ENCODE measurements around the gene CEP128.
A peak's percentile ranks its signal among the peaks of the same experiment; 100 is the strongest.

CEP128 gene

DNA sequence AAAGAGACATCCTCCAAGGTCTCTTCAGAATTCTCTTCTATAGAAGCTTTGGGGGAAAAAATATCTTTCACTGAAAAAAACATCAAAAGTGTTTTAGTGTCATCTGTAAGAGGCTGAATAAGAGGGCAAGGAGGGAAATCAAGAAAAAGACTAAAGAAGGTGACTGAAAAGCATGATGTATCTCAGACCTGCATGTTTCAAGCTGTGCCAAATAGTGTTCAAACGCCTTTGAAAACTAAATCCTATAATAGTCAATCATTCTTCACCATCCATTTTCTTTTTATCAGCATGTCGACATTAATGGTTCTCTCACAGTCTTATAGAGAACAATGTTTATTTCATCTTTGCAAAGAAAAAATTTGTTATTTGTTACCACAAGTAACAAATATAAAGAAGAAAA is 94.5 kb downstream of the CEP128 start:
- intact Hi-C loops (cut with DNase I; ENCODE audit: low total_unique reads): no loop called here
- no peaks in the 10 kb centered on the region for H3K9me3 ChIP-seq
- TF ChIP-seq, protein P1, sequence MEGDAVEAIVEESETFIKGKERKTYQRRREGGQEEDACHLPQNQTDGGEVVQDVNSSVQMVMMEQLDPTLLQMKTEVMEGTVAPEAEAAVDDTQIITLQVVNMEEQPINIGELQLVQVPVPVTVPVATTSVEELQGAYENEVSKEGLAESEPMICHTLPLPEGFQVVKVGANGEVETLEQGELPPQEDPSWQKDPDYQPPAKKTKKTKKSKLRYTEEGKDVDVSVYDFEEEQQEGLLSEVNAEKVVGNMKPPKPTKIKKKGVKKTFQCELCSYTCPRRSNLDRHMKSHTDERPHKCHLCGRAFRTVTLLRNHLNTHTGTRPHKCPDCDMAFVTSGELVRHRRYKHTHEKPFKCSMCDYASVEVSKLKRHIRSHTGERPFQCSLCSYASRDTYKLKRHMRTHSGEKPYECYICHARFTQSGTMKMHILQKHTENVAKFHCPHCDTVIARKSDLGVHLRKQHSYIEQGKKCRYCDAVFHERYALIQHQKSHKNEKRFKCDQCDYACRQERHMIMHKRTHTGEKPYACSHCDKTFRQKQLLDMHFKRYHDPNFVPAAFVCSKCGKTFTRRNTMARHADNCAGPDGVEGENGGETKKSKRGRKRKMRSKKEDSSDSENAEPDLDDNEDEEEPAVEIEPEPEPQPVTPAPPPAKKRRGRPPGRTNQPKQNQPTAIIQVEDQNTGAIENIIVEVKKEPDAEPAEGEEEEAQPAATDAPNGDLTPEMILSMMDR (IDR thresholded peaks at IDR 0.05): no peak
- no peak overlapping the region for H3K4me3 ChIP-seq
- H3K27me3 ChIP-seq: no peaks in the 10 kb centered on the region
- no peak for DNase-seq
- H3K4me1 ChIP-seq: peaks cover 0 to 32% (median 4%) of the 10 kb centered on the region in 4 donors
- no peak overlapping the region for H3K27ac ChIP-seq
- H3K36me3 ChIP-seq: no peaks in the 10 kb centered on the region

DNA sequence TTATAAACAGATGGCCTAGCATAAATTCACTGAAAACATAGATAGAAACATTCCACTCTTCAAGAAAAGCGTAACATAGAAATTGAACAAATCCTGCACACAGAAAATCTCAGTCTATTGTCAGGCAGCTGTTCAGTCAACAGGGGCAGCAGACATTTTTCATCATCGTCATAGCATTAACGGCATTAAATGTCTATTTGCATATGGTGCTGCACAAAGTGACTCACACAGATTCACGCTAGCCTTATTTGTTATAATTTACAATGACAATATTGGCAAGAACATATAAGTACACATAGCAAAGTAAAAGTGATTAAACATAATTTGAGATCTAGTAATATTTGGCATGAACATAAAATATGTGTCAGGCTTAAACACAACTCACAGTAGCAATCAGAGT is 95.7 kb downstream of the CEP128 start:
- Histone ChIP-seq H3K27ac (no peak overlapping the region), H3K4me3 (no peak overlapping the region), H3K4me1 (peaks cover 0 to 36% (median 4%) of the 10 kb centered on the region in 4 donors), H3K27me3 (no peaks in the 10 kb centered on the region), H3K36me3 (no peaks in the 10 kb centered on the region), H3K9me3 (no peaks in the 10 kb centered on the region)
- intact Hi-C loops (cut with DNase I; ENCODE audit: low total_unique reads): no loop called here
- no peak for DNase-seq
- TF ChIP-seq, protein P1 (IDR thresholded peaks at IDR 0.05): no peak

- Histone ChIP-seq H3K4me1 (peaks cover 0 to 38% (median 2%) of the 10 kb centered on the region in 4 donors), H3K27me3 (no peaks in the 10 kb centered on the region), H3K27ac (peak overlapping the region in 1 of 2 donors; percentile 26), H3K9me3 (no peaks in the 10 kb centered on the region), H3K36me3 (no peaks in the 10 kb centered on the region), H3K4me3 (no peak overlapping the region)
- no peak for DNase-seq
- TF ChIP-seq, protein P1 (IDR thresholded peaks at IDR 0.05): no peak
- intact Hi-C loops (cut with DNase I; ENCODE audit: low total_unique reads): no loop called here
These were observed 96.7 kb downstream of the CEP128 start for GRCh38 chr14:80844872-80845271.

- peaks cover 0 to 24% (median 0%) of the 10 kb centered on the region in 4 donors for H3K4me1 ChIP-seq
- no peaks in the 10 kb centered on the region for H3K27me3 ChIP-seq
- intact Hi-C loops (cut with DNase I; ENCODE audit: low total_unique reads): no loop called here
- TF ChIP-seq, protein P1 (IDR thresholded peaks at IDR 0.05): no peak
- H3K36me3 ChIP-seq: no peaks in the 10 kb centered on the region
- no peak overlapping the region for H3K4me3 ChIP-seq
- no peak overlapping the region for H3K27ac ChIP-seq
- no peak for DNase-seq
- no peaks in the 10 kb centered on the region for H3K9me3 ChIP-seq
These were observed 101.8 kb downstream of the CEP128 start for GRCh38 chr14:80839743-80840142.

GRCh38 chr14:80809663-80810062 is 131.9 kb downstream of the CEP128 start:
- intact Hi-C loops (cut with DNase I; ENCODE audit: low total_unique reads): no loop called here

More at GRCh38 chr14:80809663-80810062, 131.9 kb downstream of the CEP128 start:
- Histone ChIP-seq H3K27me3 (no peaks in the 10 kb centered on the region), H3K36me3 (peaks cover 0 to 5% (median 0%) of the 10 kb centered on the region in 3 donors), H3K4me3 (no peak overlapping the region), H3K9me3 (peaks cover 0 to 10% (median 4%) of the 10 kb centered on the region in 3 donors), H3K4me1 (no peaks in the 10 kb centered on the region), H3K27ac (no peak overlapping the region)
- no peak for DNase-seq
- TF ChIP-seq, protein P1 (IDR thresholded peaks at IDR 0.05): no peak

All from tibial artery (tissue), 4 donors.